Stimulated activated CD4-positive, alpha-beta T cell treated with anti-CD3 and anti-CD28 coated beads, Interleukin-1b, Interleukin-23, amount 100 ng/mL, for 4 hours (primary cell): ENCODE data around the gene KCNH8.
"Not testable (repeated sequence)": the region's sequence is repeated elsewhere in the genome, so short reads cannot be mapped to it uniquely, and the experiment has no call there.

ENCODE experiments used
- DNase-seq, 2 donors: peaks; one replicate each; pipeline ENCODE4 v3.0.0-alpha.2; 2020; ENCODE audit warnings: low read depth in 2 of 2

Gene KCNH8

GRCh38 chr3:19173945-19174344, 25.6 kb downstream of the KCNH8 start:
- no peak for DNase-seq

DNA sequence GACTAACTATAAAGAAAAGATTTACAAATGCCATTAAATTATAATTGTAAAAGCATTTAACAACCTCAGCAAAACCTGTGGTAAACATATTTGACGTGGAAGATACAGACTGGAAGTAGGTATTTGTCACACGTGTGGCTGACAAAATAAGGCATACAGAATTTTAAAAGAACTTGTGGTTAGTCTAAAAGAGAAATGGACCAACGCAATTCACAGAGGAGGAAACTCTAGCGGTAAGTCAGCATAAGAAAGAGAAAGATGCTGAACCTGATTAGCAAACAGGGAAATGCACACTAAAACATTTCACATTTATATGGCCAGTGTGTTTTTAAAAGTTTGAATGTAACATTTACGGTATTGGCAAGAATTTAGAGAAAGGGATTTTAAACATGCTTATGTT, 35.3 kb downstream of the KCNH8 start:
- DNase-seq, result no peak

- DNase-seq, result no peak
Observed at GRCh38 chr3:19190126-19190525, 41.8 kb downstream of the KCNH8 start.

DNA sequence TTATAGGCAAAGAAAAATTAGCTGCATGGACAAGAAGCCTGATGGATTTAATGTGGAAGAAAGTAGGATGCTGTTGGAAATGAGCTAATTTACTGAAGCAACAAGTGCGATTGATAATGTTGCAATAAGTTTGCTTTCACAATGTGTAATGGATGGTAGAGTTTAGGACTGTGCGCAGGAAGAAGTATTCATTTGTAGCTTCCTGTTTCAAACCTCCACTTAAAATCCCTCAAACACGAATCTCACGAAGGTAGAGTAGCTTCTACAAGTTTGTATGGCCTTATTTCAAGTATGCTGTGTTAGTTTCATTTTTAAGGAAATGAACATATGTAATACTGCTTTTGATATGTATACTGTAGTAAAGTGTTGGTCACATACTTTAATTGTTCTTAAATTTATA, 42.3 kb downstream of the KCNH8 start:
- no peak for DNase-seq

DNA sequence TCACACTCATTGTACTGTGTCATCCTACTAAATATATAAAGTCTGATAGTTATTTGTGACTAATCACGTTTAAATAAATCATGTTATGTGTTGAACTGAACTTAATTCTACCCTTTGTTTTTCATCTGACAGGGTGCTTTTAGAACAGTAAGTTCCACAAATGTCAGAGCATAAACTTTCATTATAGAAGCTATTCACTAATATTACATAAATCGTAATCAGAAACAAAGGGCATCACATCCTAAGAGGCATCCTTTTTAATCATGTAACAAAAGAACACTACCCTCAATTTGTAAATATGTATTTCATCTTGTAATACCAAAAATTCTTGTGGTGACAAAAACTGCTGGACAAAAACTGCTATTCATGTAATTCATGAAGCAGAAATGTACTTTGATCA, 50.8 kb downstream of the KCNH8 start:
- no peak for DNase-seq

- DNase-seq, result no peak
Observed at GRCh38 chr3:19202303-19202702, 54.0 kb downstream of the KCNH8 start.

DNA sequence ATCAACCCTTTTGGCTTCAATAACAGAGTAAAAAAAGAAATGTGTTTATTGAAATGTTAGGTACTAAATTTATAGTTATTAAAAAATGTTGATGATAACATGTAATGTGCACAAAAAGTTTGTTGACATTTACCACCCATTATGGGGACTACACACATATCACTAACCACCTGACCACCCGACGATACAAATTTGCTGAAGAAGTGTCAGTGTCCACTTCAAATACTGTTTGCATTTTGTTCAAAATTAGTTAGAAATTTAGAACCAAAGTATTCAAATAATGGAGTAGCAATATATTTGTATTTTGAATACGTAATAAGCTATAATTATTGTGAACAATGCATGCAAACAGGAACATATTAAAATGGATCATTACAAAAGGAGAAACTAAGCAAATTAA, 54.4 kb downstream of the KCNH8 start:
- DNase-seq, result no peak

DNA sequence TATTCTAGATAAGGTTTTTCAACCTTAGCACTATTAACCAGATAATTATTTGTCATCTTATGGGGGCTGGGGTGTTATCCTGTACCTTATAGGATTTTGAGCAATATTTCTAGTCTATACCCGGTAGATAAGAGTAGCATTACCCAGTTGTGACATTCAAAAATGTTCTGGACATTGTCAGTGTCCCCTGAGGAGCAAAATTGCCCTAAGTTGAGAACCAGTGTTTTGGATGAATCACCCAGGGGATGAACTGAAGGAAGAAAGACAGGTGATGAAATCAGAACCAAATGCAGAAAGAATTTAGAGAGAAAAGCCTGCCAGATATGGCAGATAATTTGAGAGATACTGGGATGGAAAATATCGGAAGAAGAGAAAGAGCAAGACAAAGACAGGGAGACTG, 58.2 kb downstream of the KCNH8 start:
- DNase-seq, result no peak

- DNase-seq, result no peak
Observed at GRCh38 chr3:19213603-19214220, 65.4 kb downstream of the KCNH8 start.

GRCh38 chr3:19215427-19215826, 67.1 kb downstream of the KCNH8 start:
- DNase-seq, result no peak

DNA sequence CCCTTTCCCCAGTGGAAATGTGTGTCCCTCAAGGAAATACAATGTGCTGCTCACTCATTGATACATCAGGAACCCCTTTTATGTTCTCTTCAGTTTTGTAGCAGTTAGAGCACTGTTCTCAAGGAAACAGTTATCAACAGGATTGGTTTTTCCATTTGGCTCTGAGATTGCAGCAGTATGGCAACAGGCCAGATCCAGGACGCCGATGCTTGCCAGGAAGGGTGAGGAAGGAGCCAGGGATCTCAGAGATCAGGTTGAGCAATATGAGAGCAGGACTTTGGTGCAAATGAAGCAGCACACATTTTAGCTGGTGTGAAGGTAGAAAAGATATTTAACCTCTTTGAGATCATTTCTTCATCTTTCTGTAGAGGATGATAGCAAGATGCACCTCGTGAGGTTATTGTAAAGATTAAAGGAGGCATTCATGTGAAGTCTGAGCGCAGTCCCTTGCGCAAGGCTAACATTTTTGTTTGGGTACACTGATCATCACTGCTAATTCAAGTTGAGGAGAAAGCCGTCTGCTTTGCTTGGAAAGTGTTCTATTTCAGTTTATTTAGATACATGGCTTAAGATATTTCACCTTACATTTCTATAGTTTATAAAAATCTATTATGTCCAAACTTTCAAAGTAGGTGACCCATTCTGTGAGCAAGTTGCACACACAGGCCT, 68.5 kb downstream of the KCNH8 start:
- DNase-seq, result no peak

DNA sequence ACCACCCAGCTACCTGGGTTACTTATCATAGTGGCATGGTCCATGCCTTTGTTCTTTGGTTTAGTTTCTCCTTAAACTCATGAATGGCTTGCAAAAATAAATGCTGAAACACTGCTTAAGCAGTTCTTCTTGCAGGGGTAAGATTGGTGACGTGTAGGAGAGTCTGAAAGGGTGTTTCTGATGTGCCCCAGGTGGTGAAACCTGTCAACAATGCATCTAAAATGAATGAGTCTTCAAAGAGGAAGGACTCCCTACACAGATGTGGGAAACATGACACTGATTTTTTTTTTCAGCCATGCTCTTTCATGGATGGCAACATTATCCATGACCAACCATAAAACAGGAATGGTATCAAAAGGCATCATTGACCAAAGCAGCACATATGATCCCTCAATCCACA, 72.0 kb downstream of the KCNH8 start:
- no peak for DNase-seq

DNA sequence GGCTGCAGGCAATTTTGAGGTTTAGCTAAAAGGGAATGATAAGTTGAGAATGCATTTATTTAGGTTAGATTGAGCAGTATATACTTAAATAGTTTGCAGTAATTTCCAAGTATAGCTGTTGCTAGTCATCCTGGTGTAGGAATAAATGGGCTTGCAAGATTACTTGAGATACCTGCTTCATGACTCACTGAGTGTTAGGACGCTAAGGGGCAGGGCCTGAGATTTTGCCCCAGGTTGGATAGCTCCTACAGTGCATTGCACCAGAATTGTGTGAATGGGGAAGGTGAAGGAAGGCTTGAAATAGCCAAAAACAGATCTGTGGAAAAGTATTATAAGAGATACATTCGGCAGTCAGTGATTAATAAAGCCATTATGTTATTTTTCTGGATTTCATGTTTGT, 72.8 kb downstream of the KCNH8 start:
- DNase-seq, result no peak

DNA sequence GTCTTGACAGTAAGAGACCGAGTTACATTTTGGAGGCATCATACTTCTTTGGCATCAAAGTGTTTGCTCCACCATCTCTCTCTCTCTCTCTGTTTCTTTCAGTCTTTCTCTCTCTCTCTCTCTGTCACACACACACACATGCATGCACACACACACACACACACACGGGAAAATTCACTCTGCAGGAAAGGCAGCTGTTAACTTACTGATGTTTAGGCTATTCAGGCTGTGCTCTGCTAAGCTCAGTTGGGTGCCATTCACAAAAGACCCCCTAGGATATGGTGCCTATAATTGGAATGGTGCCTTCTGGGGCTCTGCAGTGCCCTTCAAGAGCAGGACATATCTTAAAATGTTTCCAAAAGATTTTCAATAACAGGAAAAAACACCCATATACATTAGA, 78.2 kb downstream of the KCNH8 start:
- DNase-seq, result no peak

GRCh38 chr3:19228167-19228566, 79.9 kb downstream of the KCNH8 start:
- no peak for DNase-seq

- DNase-seq, result no peak
Observed at GRCh38 chr3:19229086-19229485, 80.8 kb downstream of the KCNH8 start.

GRCh38 chr3:19229881-19230280, 81.6 kb downstream of the KCNH8 start:
- not testable (repeated sequence) for DNase-seq

- no peak for DNase-seq
Observed at GRCh38 chr3:19231792-19232461, 83.6 kb downstream of the KCNH8 start.

DNA sequence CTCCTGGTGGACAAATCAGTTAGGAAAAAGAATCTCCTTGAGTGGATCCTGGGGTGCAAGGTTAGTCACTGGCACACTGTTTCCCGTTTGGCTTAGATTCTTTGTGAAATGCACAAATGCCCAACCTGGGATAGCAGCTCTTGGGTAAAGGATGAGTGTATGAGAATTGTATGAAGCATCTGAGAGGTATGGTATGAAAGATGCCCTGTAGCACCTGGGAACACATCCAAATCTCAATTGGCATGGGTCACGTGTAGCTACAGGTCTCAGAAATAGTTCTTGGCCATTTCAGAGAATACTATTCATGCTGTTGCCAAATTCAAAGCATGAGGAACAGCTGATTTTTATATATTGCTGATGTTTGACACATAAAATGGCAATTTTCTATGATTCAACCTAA, 84.3 kb downstream of the KCNH8 start:
- DNase-seq, result no peak

- not testable (repeated sequence) for DNase-seq
Observed at GRCh38 chr3:19233882-19234784, 85.8 kb downstream of the KCNH8 start.

DNA sequence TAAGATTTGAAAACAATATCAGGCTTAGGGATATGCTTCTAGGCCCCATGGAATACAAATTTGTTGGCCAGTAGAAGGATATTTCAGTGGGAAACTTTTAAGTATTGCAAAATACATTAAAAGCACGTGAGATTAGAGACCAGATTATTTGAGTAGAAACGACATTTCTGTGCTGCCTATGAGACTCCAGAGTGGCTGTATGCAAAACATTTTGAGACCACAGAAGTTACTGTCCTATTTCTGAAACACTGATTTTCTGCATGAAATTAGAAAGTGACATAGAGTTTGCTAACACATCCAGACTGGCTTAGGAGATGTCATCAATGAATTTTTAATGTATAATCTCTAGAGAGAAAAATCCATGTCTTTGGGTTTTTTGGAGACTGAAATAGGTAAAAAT, 99.8 kb downstream of the KCNH8 start:
- no peak for DNase-seq

DNA sequence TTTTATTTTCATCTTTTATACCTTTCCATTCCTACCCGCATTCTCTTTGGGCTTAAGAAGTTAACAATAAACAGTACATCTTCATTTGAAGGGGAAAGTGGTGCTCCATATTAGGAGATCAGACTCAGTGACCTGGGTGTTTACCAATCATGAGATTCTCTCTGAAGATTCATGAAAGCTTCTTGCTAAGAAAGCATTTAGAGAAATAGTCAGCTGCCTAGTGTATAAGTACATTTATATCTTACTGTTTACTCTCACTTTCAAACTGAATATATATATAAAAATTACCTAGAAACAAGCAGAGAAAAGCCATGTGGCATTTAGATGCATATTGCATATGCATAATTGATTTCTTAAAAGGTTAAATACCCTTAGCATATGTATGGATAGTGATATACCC, 100.5 kb downstream of the KCNH8 start:
- no peak for DNase-seq
